ENCODE data around the gene STX4. TPM values are rescaled to one million over a fixed set of nuclear protein-coding genes. Genes with fewer than 3 reads are reported as not detected.

STX4 gene
- total RNA-seq, 4 donors from 2014 or later = 14.9 to 24.3 (median 21.4) TPM

GRCh38 chr16:31004658-31005057 lies 28.7 kb upstream of the STX4 start:
- intact Hi-C loops (cut with DNase I; ENCODE audit: low total_unique reads) = no loop called here
- Histone ChIP-seq H3K4me3 (no peak overlapping the region), H3K27me3 (peaks cover 6 to 20% (median 15%) of the 10 kb centered on the region in 3 donors), H3K36me3 (no peaks in the 10 kb centered on the region), H3K4me1 (no peaks in the 10 kb centered on the region), H3K27ac (no peak overlapping the region), H3K9me3 (no peaks in the 10 kb centered on the region)
- in situ Hi-C loops (cut with MboI; ENCODE audit: low sequenced_read_pairs in 4 of 4) = loop anchor here in 2 of 4 donors (25.0 kb wide), 2 partner anchors 158 to 858 kb away; partner anchors contain the start of genes PRSS36 (in 1 of the 2) and ZNF267 (in 1 of the 2)
- TF ChIP-seq POLR2A (IDR thresholded peaks at IDR 0.05) (no peak), CTCF (IDR thresholded peaks at IDR 0.05 in 4 of 5, conservative IDR thresholded peaks at IDR 0.05 in 1 of 5) (no peak)
- ATAC-seq (no peak), DNase-seq (no peak)

GRCh38 chr16:31005350-31006085 lies 27.8 kb upstream of the STX4 start:
- Histone ChIP-seq H3K4me3 (no peak overlapping the region), H3K27me3 (peaks cover 12 to 25% (median 20%) of the 10 kb centered on the region in 3 donors), H3K36me3 (no peaks in the 10 kb centered on the region), H3K4me1 (no peaks in the 10 kb centered on the region), H3K27ac (no peak overlapping the region), H3K9me3 (no peaks in the 10 kb centered on the region)
- TF ChIP-seq CTCF (IDR thresholded peaks at IDR 0.05 in 4 of 5, conservative IDR thresholded peaks at IDR 0.05 in 1 of 5) (no peak), POLR2A (IDR thresholded peaks at IDR 0.05) (no peak)
- ATAC-seq (no peak), DNase-seq (no peak)
- intact Hi-C loops (cut with DNase I; ENCODE audit: low total_unique reads) = no loop called here
- in situ Hi-C loops (cut with MboI; ENCODE audit: low sequenced_read_pairs in 4 of 4) = loop anchor here in 2 of 4 donors (25.0 kb wide), 2 partner anchors 157 to 857 kb away; partner anchors contain the start of genes PRSS36 (in 1 of the 2) and ZNF267 (in 1 of the 2)

- intact Hi-C loops (cut with DNase I; ENCODE audit: low total_unique reads) = no loop called here
- no peak for DNase-seq
Observed at GRCh38 chr16:31006086-31006385, 27.3 kb upstream of the STX4 start.

GRCh38 chr16:31006589-31006988 lies 26.8 kb upstream of the STX4 start:
- DNase-seq = no peak
- Histone ChIP-seq H3K27ac (no peak overlapping the region), H3K36me3 (no peaks in the 10 kb centered on the region), H3K27me3 (peaks cover 22 to 35% (median 29%) of the 10 kb centered on the region in 3 donors), H3K9me3 (no peaks in the 10 kb centered on the region), H3K4me1 (no peaks in the 10 kb centered on the region), H3K4me3 (no peak overlapping the region)
- intact Hi-C loops (cut with DNase I; ENCODE audit: low total_unique reads) = no loop called here
- no peak for TF ChIP-seq CTCF (IDR thresholded peaks at IDR 0.05 in 4 of 5, conservative IDR thresholded peaks at IDR 0.05 in 1 of 5)
- TF ChIP-seq POLR2A (IDR thresholded peaks at IDR 0.05) = no peak
- ATAC-seq = no peak
- in situ Hi-C loops (cut with MboI; ENCODE audit: low sequenced_read_pairs in 4 of 4) = loop anchor here in 2 of 4 donors (25.0 kb wide), 2 partner anchors 156 to 856 kb away; partner anchors contain the start of genes PRSS36 (in 1 of the 2) and ZNF267 (in 1 of the 2)

More at GRCh38 chr16:31006086-31006385, 27.3 kb upstream of the STX4 start:
- TF ChIP-seq CTCF (IDR thresholded peaks at IDR 0.05 in 4 of 5, conservative IDR thresholded peaks at IDR 0.05 in 1 of 5) (no peak), POLR2A (IDR thresholded peaks at IDR 0.05) (no peak)
- Histone ChIP-seq H3K36me3 (no peaks in the 10 kb centered on the region), H3K9me3 (no peaks in the 10 kb centered on the region), H3K27ac (no peak overlapping the region), H3K4me3 (no peak overlapping the region), H3K27me3 (peaks cover 17 to 30% (median 23%) of the 10 kb centered on the region in 3 donors), H3K4me1 (no peaks in the 10 kb centered on the region)
- in situ Hi-C loops (cut with MboI; ENCODE audit: low sequenced_read_pairs in 4 of 4) = loop anchor here in 2 of 4 donors (25.0 kb wide), 2 partner anchors 156 to 856 kb away; partner anchors contain the start of genes PRSS36 (in 1 of the 2) and ZNF267 (in 1 of the 2)
- no peak for ATAC-seq
